Activated T-cell treated with anti-CD3 and anti-CD28 coated beads, Interleukin-2, amount 50 U/mL, for 1 hour (primary cell): Measurements from ENCODE around the gene PELI2.

Experiments
- DNase-seq: peaks from one replicate; pipeline ENCODE4 v3.0.0-alpha.2; 2020

The PELI2 gene

DNA sequence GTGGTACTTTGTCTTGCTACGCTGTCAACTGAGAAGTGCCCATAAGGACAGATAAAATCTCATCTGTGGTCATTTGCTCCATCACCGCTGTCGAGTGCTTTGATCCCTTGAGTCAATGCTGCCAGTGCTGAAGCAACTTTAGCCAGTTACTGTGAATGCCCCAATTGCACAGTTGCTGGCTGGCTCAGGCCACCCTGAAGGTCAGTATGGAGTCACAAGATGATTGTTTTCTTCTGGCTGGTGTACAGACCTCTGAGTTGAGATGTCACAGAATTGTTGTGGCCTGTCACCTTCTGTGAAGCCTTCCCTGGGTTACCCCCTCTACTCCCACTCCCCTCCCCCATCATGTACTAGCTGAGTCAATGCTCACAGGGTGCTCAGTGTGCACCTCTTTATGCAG is 92.9 kb downstream of the PELI2 start:
- DNase-seq: no peak

DNA sequence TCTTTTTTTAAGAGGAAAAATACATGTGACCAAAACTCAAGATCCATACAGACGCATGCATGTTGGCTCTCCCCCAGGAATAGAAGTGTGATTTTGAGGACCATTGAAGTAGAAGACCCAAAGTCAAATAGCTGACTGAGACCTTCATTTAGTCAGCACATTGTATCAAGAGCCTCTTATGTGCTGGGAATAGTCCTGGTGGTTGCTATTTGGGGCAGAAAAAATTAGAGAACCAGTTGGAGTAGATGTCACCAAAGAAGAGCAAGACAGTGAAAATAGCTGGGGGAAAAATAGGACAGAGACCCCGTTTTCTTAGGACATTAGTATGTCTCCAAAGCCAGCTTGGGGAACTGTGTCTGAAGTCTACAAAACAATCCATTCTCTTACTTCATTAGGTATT is 93.6 kb downstream of the PELI2 start:
- no peak for DNase-seq

DNA sequence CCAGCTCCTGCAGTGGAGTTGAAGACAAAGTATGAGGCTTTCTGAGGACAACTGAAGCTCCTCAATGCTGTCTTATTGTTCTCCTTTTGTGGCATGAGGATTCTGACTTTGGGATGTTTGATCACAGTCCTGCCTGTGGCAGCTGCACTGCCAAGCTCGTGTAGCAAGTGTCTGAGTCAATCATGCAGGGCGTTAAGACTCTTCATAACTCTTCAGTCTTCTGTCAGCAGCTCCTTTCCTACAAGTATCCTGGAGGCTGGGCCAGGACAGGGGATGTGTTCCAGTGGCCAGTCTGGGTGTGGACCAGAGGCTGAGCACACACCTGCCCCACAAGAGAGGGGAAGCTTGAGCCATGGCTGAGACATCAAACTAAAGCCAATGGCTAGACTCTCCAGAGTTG is 94.3 kb downstream of the PELI2 start:
- DNase-seq: no peak

- DNase-seq: no peak
Observed at GRCh38 chr14:56213306-56213705, 95.1 kb downstream of the PELI2 start.

- DNase-seq: no peak
Observed at GRCh38 chr14:56215180-56215579, 97.0 kb downstream of the PELI2 start.

DNA sequence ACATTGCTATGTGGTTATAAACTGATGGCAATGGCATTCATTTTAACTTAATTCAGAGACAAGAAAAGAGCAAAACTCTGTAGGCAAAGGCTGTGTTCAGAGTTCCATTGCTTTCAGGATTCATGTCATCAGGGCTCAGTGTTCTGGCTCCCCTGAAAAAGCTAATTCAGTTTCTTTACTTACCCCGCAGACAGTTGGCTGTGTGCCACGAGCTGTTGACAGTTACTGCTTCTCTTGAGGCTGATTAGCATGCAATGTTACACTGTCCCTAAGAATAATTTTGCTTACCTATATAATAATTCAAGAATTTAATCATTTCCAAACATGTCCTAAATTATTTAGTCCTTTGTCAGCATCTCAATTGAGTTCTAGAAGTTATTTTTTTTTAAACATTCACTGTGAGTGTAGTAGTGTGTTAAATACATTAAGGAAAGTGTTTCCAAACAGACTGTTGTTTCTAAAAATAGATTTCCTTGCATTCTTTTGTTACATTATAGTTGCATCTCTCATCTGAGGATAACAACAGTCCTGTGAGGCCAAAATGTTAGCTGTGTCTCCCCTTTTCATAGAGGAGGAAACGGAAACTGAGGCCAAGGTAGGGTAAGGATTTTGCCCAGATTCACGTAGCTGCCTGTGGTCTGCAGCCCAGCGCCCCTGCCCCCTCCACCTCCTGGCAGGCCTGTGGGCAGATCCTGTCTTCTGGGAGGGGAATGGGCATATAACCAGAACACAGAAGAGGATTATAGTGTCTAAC is 98.6 kb downstream of the PELI2 start:
- no peak for DNase-seq

- DNase-seq: no peak
Observed at GRCh38 chr14:56217380-56218045, 99.3 kb downstream of the PELI2 start.

DNA sequence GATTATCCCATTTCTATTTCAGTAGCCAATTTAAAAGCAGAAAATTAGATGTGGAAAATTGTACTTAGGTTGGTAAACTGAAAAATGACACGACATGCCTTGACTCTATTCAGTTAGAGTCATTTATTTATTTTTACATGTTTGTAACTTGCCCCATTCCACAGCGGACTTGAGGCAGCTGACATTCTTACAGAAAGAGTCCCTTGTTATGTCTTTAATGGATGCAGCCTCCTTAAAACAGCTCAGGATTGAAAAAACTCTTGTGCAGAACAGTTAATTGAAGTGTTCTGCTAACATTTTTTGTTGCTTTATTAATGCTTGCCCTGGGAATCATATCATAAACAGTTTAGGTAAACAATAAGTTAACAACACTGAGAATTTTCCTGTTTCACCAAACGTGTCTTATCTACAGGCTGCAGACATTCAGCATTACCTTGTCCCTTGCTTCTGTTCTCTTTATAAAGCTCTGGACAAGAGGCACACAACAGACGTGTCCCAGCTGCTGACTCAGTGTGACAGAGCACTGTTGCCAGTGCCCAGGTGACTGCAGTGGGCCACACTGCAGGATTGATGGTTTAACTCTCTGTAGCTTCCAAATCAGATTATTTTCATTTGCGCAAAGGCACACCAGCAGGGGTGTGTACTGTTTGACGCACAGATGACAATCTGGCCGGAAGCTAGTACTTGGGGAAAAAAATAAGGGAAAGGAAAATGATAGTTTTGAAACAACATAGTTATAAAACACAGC is 101.6 kb downstream of the PELI2 start:
- DNase-seq: no peak

DNA sequence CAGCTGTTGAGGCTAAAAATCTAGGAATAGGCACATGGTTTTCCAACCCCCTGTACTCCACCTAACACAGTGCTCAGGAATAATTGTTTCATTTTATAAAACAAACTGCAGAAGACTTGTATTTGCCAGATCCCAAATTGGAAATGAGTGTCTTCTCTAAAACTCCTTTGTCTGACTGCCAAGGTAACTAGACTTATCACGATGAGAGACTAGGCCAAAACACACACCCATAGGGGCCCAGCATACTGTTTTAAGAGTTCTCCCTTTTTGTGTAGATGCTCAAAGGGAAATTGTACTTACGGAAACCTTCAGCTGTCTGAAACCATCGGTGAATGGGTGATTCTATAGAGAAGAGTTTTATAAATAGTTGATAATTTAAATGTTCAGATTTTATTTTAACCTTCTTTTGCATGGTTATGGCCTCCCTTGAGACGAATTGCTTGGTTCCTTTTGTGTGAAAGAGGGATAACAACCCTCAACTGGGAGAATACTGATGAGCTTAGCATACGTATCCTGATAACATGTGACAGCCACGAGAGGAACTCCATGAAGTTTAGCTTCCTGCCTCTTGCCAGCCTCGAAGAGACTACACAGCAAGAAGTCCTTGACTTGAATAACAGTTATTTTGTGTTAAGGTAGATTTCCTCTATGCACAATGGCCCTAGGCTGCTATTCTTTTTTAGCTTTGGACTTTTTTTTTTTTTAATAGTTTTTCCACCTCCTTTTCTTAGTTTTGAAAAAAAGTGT is 103.3 kb downstream of the PELI2 start:
- DNase-seq: no peak

DNA sequence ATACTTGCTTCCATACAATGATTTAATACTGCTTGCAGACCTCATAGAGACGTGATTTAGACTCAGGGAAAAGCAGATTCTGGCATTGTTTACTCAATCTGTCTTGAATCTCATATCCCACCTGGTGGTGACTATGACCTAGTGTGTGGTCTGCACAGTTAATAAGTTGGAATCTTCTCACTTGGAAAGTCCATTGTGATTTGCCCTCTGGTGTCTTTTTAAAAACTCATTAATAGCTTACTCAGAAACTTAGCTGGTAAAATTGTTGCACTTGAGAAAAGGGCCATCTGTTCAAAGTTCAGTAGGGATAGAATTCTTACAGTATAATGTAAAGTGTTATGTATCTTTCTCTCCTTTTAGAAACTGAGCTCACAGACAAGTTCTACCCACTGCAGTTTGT is 106.0 kb downstream of the PELI2 start:
- DNase-seq: no peak

- DNase-seq: no peak
Observed at GRCh38 chr14:56224691-56225681, 106.8 kb downstream of the PELI2 start.

GRCh38 chr14:56235388-56235787 is 117.2 kb downstream of the PELI2 start:
- no peak for DNase-seq

DNA sequence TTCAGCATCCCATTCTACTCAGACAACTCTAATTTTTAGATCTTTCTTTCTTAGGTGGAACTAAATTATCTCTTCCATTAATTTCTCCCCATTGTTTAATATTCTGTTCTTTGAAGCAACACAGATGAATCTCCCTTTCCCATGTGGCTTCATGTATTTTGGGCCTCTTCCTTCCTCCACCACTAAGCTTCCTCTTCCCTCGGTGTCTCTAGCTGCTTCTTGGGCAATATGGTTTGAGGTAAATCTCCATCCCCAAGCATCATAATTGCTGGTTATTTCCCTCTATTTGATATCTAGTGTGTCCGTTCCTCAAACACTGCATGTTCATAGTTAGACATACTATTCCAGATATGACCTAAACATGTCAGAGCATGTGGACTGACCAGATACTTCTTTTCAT is 119.2 kb downstream of the PELI2 start:
- DNase-seq: no peak

GRCh38 chr14:56241461-56241860 is 123.2 kb downstream of the PELI2 start:
- DNase-seq: no peak

- no peak for DNase-seq
Observed at GRCh38 chr14:56243110-56243509, 124.9 kb downstream of the PELI2 start.

DNA sequence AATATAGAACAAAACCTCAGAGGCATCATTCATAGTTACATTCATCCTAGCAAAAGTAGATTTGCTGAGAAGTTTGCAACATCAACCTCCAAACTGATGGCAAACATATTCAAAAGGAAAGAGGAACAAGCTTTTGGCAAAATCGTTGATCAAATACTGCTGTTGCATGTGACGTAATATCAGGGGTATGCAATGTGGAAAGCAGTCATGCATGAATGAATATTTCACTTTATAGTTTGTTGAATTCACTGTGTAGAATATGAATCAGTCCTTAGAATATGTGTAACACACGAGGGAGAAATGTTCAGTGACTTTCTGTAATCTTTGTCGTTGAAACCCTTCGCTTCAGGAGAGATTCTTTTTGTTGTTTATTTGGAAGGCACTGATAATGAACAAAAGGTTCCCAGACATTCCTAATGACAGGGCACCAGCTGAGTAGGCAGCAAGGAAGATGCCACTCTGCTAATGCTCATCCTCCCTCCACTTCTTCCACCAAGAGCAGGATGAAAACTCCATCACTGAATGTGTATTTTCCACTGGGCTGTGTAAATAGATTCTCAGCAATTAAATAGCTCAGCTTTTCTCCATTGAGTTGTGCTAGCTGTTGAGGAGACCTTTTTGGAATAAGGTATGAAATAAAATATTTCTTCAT is 126.1 kb downstream of the PELI2 start:
- DNase-seq: no peak

- no peak for DNase-seq
Observed at GRCh38 chr14:56247495-56248200, 129.4 kb downstream of the PELI2 start.

- no peak for DNase-seq
Observed at GRCh38 chr14:56248442-56248841, 130.2 kb downstream of the PELI2 start.

- no peak for DNase-seq
Observed at GRCh38 chr14:56261046-56261445, 142.8 kb downstream of the PELI2 start.

DNA sequence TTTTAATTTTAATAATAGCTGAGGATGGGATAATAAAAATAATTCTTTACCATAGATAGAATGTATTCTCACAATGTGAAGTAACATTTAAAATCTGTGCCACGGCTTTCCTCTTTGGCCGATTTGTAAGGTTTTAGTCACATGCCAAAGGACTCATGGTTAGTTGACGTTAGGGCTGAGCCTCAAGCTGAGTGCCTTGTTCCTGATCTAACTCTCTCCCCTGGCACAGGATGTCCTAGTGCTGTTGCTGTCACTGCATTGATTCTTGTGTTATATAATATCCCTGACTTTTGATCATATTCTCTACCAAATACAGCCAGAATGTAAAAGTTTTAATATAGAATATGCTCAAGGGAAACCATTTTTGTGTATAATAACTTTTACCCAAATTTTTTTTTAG is 144.3 kb downstream of the PELI2 start:
- DNase-seq: no peak

- no peak for DNase-seq
Observed at GRCh38 chr14:56268039-56268438, 149.8 kb downstream of the PELI2 start.
